NCI-H1092 (cell line): Measurements from ENCODE around the gene SLC38A11.
"Not testable (repeated sequence)": the region's sequence is repeated elsewhere in the genome, so short reads cannot be mapped to it uniquely, and the experiment has no call there.

Experiments used
- DNase-seq: peaks from one replicate; lab custom pipeline; 2025; lab: John Stamatoyannopoulos, UW

The SLC38A11 gene

GRCh38 chr2:164954954-164955701 lies at the start of gene SLC38A11:
Gene SLC38A11 (minus strand): TSS chr2:164955525. CDS start chr2:164955247, 278 bp downstream.
- no peak for DNase-seq

- no peak for DNase-seq
These were observed 48.3 kb upstream of the SLC38A11 start for GRCh38 chr2:165003443-165004130.

GRCh38 chr2:165002638-165003037 lies 47.3 kb upstream of the SLC38A11 start:
- DNase-seq: no peak

GRCh38 chr2:164994664-164995299 lies 39.5 kb upstream of the SLC38A11 start:
- not testable (repeated sequence) for DNase-seq

- DNase-seq: no peak
These were observed 38.1 kb upstream of the SLC38A11 start for GRCh38 chr2:164993287-164994016.

- peak; percentile 54 for DNase-seq
These were observed 37.5 kb upstream of the SLC38A11 start for GRCh38 chr2:164992818-164993217.

GRCh38 chr2:164992093-164992454 lies 36.7 kb upstream of the SLC38A11 start:
- DNase-seq: not testable (repeated sequence)

- not testable (repeated sequence) for DNase-seq
These were observed 36.2 kb upstream of the SLC38A11 start for GRCh38 chr2:164991361-164992092.

- not testable (repeated sequence) for DNase-seq
These were observed 35.6 kb upstream of the SLC38A11 start for GRCh38 chr2:164990953-164991352.

GRCh38 chr2:164988805-164989204 lies 33.5 kb upstream of the SLC38A11 start:
- DNase-seq: not testable (repeated sequence)

GRCh38 chr2:164986027-164986426 lies 30.7 kb upstream of the SLC38A11 start:
- DNase-seq: not testable (repeated sequence)

- no peak for DNase-seq
These were observed 29.1 kb upstream of the SLC38A11 start for GRCh38 chr2:164984428-164984827.

GRCh38 chr2:164981217-164981990 lies 26.1 kb upstream of the SLC38A11 start:
- DNase-seq: no peak

- DNase-seq: not testable (repeated sequence)
These were observed 25.4 kb upstream of the SLC38A11 start for GRCh38 chr2:164980688-164981087.

GRCh38 chr2:164979113-164979512 lies 23.8 kb upstream of the SLC38A11 start:
- DNase-seq: no peak

- DNase-seq: not testable (repeated sequence)
These were observed 21.6 kb upstream of the SLC38A11 start for GRCh38 chr2:164976875-164977470.

GRCh38 chr2:164976301-164976700 lies 21.0 kb upstream of the SLC38A11 start:
- no peak for DNase-seq

GRCh38 chr2:164975891-164976290 lies 20.6 kb upstream of the SLC38A11 start:
- DNase-seq: no peak

- no peak for DNase-seq
These were observed 18.9 kb upstream of the SLC38A11 start for GRCh38 chr2:164974221-164974620.

GRCh38 chr2:164972216-164972615 lies 16.9 kb upstream of the SLC38A11 start:
- DNase-seq: no peak
